Colonic mucosa (tissue), 4 donors: ENCODE results near the gene MAP3K10. TPM values are rescaled to one million over a fixed set of nuclear protein-coding genes. Genes with fewer than 3 reads are reported as not detected.

Experiments
- DNase-seq: peaks from one replicate; pipeline ENCODE4 v3.0.0-alpha.2; 2020
- H3K27ac ChIP-seq: fragments of 200-600 bp; one replicate; pipeline ENCODE4 v1.8.0; 2021
- H3K27me3 ChIP-seq: fragments of 200-600 bp; one replicate; pipeline ENCODE4 v1.8.0; 2021
- H3K36me3 ChIP-seq: fragments of 200-600 bp; one replicate; pipeline ENCODE4 v1.8.0; 2021
- H3K4me1 ChIP-seq: fragments of 200-600 bp; one replicate; pipeline ENCODE4 v1.8.0; 2021; ENCODE audit warnings: mild to moderate bottlenecking
- H3K4me3 ChIP-seq: fragments of 200-600 bp; one replicate; pipeline ENCODE4 v1.8.0; 2021
- H3K9ac ChIP-seq, 2 donors: one replicate each; pipeline ENCODE4 v1.7.0; 2013; ENCODE audit warnings: control low read depth in 2 of 2, low read depth in 2 of 2, low read length in 2 of 2
- H3K9me3 ChIP-seq: fragments of 200-600 bp; one replicate; pipeline ENCODE4 v1.8.0; 2021
- intact Hi-C: fragments of 100-400 bp; cut with DNase I; formaldehyde crosslinking; loops from one replicate; pipeline ENCODE4 v1.14.1; 2022
- total RNA-seq, 2 donors: library from RNA; stranded (reverse); fragmentation: NEBNext Ultra II Directional in 1 of 2; extraction: Animal tissue kit (Norgen Biotek cat#: 25700) in 1 of 2; gene quantifications; one replicate each; pipeline ENCODE4 v1.2.1, GENCODE V29; 2021
- TF ChIP-seq, protein P1 (sequence below): fragments of 200-600 bp; IDR thresholded peaks from one replicate; pipeline ENCODE4 v1.8.0; 2022; ENCODE audit warnings: antibody characterized with exemption, mild to moderate bottlenecking
- donor health status: healthy.
- donor health status: DM: no; HTN: no; CAD: no.
- donor health status: DM: no; HTN: no; CAD: no.

The MAP3K10 gene
- total RNA-seq, 2 donors from 2014 or later, result 9.1 to 10.9 TPM

DNA sequence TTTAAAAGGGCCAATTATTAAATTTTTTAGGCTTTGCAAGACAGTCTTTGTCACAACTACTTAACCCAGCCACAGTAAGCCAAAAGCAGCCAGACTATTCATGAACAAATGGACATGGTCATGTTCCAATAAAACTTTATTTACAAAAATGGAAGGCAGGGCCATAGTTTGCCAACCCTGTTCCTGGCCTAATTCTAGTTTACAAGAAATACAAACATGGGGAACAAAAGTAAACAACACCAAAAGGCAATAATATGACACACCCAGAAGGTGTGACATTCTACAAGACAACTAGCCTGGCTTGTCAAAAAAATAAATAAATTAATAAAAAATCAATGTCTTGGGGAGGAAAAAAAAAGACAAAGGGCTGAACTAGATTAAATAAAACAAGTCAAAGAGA is 60.0 kb downstream of the MAP3K10 start:
- H3K4me3 ChIP-seq, result no peak overlapping the region

GRCh38 chr19:40251991-40252390 is 60.8 kb downstream of the MAP3K10 start:
- no peak for DNase-seq
- H3K27me3 ChIP-seq, result no peaks in the 10 kb centered on the region
- H3K4me1 ChIP-seq, result no peaks in the 10 kb centered on the region
- H3K27ac ChIP-seq, result no peak overlapping the region
- no peaks in the 10 kb centered on the region for H3K9me3 ChIP-seq
- H3K9ac ChIP-seq, result no peak overlapping the region
- intact Hi-C loops, result no loop called here
- no peak overlapping the region for H3K4me3 ChIP-seq
- TF ChIP-seq, protein P1, sequence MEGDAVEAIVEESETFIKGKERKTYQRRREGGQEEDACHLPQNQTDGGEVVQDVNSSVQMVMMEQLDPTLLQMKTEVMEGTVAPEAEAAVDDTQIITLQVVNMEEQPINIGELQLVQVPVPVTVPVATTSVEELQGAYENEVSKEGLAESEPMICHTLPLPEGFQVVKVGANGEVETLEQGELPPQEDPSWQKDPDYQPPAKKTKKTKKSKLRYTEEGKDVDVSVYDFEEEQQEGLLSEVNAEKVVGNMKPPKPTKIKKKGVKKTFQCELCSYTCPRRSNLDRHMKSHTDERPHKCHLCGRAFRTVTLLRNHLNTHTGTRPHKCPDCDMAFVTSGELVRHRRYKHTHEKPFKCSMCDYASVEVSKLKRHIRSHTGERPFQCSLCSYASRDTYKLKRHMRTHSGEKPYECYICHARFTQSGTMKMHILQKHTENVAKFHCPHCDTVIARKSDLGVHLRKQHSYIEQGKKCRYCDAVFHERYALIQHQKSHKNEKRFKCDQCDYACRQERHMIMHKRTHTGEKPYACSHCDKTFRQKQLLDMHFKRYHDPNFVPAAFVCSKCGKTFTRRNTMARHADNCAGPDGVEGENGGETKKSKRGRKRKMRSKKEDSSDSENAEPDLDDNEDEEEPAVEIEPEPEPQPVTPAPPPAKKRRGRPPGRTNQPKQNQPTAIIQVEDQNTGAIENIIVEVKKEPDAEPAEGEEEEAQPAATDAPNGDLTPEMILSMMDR, result no peak
- H3K36me3 ChIP-seq, result peaks cover 6% of the 10 kb centered on the region

More for the DNA sequence above, 60.0 kb downstream of the MAP3K10 start:
- TF ChIP-seq, protein P1, result no peak
- Histone ChIP-seq H3K36me3 (peaks cover 6% of the 10 kb centered on the region), H3K4me1 (no peaks in the 10 kb centered on the region), H3K9me3 (no peaks in the 10 kb centered on the region), H3K27ac (no peak overlapping the region), H3K27me3 (no peaks in the 10 kb centered on the region), H3K9ac (no peak overlapping the region)
- intact Hi-C loops, result no loop called here
- no peak for DNase-seq

- H3K27me3 ChIP-seq, result no peaks in the 10 kb centered on the region
- no peak overlapping the region for H3K9ac ChIP-seq
- intact Hi-C loops, result no loop called here
- DNase-seq, result no peak
- TF ChIP-seq, protein P1, result no peak
- no peak overlapping the region for H3K4me3 ChIP-seq
- H3K9me3 ChIP-seq, result no peaks in the 10 kb centered on the region
- H3K27ac ChIP-seq, result no peak overlapping the region
- peaks cover 6% of the 10 kb centered on the region for H3K36me3 ChIP-seq
- no peaks in the 10 kb centered on the region for H3K4me1 ChIP-seq
These were observed 61.2 kb downstream of the MAP3K10 start for GRCh38 chr19:40252395-40252794.

DNA sequence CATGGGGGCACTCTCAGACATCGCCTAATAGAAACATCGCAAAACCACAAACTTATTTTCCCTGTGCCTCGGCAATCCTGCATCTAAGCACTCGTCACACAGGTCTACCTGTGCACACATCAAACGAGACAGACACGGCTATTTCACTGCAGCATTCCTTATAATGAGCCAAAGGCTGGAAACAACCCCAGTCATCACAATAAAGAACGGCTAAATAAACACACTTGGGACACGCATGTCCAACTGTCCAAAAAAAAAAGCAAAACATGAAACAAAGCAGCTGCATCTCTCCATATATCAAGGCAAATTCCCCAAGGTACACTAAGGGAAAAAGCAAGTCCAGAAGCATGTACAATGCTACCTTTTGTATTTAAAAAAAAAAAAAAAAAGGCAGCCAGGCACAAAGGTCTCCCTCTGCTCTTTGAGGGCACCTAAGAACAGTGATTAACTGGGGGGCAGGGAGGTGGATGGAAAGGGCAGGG is 62.4 kb downstream of the MAP3K10 start:
- Histone ChIP-seq H3K36me3 (peaks cover 6% of the 10 kb centered on the region), H3K27me3 (no peaks in the 10 kb centered on the region), H3K4me3 (no peak overlapping the region), H3K9me3 (no peaks in the 10 kb centered on the region), H3K9ac (no peak overlapping the region), H3K4me1 (no peaks in the 10 kb centered on the region), H3K27ac (no peak overlapping the region)
- no peak for DNase-seq
- intact Hi-C loops, result no loop called here
- TF ChIP-seq, protein P1, result no peak

GRCh38 chr19:40254714-40255418 is 63.6 kb downstream of the MAP3K10 start:
- Histone ChIP-seq H3K27me3 (no peaks in the 10 kb centered on the region), H3K36me3 (peaks cover 6% of the 10 kb centered on the region), H3K4me1 (no peaks in the 10 kb centered on the region), H3K9me3 (no peaks in the 10 kb centered on the region), H3K9ac (no peak overlapping the region), H3K4me3 (no peak overlapping the region), H3K27ac (no peak overlapping the region)
- intact Hi-C loops, result no loop called here
- TF ChIP-seq, protein P1, result no peak
- no peak for DNase-seq
